ENCODE measurements around the gene B9D1. TPM values are rescaled to one million over a fixed set of nuclear protein-coding genes. Genes with fewer than 3 reads are reported as not detected.

The B9D1 gene
- total and polyA plus RNA-seq, 2 of the 13 experiments (the other 11 are each of a cell fraction or from before 2014, with no cell fraction given), result 27.7 to 31.1 TPM

DNA sequence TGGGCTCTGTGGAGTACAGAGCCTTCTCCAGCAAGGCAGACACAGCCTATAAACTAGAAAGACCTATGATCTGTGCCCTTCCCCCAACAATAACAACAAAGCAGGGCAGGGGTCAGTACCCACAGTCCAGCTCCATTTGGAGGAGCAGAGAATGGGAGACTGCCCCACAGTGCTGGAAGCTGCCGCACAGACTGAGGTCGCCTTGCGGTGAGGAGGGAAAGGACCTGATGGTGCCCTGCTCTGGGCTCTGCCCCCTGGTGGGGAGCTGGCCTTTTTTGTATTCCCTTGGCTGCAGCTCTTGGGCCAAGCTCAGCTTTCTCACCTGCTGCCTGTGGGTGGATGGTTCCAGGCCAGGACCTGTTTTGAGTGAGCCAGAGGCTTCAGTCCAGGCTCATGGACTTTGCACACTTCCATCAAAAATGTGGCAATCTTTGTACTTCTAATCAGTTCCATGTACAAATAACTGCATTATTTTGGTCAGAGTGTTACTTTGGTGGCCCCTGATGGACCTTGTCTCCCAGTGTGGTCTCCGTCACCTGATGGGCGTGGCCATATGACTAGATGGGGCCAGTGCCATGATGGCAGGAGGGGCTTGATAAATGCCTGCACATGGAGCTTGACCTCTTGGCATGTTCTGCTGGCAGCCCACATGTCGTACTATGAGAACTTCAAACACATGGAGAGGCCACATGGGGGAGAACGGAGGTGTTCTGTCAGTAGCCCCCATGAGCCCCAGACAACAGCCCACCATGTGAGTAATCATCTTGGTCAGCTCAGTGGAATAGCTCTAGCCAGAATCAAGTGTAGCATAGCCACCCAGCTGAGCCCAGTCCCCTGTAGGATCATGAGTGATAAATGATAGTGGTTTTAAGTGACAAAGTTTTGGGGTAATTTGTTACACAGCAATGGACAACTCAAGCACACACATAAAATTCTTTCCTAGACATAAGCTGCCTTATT lies 24.2 kb downstream of the B9D1 start (continued):
- TF ChIP-seq ZMYM4 (CRISPR knock-in tag; IDR thresholded peaks at IDR 0.05), result peak; percentile 74
- TF ChIP-seq SMYD3 (CRISPR knock-in tag; IDR thresholded peaks at IDR 0.05), result peak; percentile 83; the same call in 1 of the 2 replicates
- TF ChIP-seq, protein P1, sequence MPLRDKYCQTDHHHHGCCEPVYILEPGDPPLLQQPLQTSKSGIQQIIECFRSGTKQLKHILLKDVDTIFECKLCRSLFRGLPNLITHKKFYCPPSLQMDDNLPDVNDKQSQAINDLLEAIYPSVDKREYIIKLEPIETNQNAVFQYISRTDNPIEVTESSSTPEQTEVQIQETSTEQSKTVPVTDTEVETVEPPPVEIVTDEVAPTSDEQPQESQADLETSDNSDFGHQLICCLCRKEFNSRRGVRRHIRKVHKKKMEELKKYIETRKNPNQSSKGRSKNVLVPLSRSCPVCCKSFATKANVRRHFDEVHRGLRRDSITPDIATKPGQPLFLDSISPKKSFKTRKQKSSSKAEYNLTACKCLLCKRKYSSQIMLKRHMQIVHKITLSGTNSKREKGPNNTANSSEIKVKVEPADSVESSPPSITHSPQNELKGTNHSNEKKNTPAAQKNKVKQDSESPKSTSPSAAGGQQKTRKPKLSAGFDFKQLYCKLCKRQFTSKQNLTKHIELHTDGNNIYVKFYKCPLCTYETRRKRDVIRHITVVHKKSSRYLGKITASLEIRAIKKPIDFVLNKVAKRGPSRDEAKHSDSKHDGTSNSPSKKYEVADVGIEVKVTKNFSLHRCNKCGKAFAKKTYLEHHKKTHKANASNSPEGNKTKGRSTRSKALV (CRISPR knock-in tag; IDR thresholded peaks at IDR 0.05), result 0 out of 2 replicates have a peak, but pooled peaks have one; percentile 39
- TF ChIP-seq, protein P2, sequence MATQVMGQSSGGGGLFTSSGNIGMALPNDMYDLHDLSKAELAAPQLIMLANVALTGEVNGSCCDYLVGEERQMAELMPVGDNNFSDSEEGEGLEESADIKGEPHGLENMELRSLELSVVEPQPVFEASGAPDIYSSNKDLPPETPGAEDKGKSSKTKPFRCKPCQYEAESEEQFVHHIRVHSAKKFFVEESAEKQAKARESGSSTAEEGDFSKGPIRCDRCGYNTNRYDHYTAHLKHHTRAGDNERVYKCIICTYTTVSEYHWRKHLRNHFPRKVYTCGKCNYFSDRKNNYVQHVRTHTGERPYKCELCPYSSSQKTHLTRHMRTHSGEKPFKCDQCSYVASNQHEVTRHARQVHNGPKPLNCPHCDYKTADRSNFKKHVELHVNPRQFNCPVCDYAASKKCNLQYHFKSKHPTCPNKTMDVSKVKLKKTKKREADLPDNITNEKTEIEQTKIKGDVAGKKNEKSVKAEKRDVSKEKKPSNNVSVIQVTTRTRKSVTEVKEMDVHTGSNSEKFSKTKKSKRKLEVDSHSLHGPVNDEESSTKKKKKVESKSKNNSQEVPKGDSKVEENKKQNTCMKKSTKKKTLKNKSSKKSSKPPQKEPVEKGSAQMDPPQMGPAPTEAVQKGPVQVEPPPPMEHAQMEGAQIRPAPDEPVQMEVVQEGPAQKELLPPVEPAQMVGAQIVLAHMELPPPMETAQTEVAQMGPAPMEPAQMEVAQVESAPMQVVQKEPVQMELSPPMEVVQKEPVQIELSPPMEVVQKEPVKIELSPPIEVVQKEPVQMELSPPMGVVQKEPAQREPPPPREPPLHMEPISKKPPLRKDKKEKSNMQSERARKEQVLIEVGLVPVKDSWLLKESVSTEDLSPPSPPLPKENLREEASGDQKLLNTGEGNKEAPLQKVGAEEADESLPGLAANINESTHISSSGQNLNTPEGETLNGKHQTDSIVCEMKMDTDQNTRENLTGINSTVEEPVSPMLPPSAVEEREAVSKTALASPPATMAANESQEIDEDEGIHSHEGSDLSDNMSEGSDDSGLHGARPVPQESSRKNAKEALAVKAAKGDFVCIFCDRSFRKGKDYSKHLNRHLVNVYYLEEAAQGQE (IDR thresholded peaks at IDR 0.05; ENCODE audit: borderline replicate concordance in 1 of 2, low read depth in 1 of 2, low read length in 2 of 2), result peak in 1 of 2 experiments; percentile 31; a peak in 1 of 4 replicates
- no peak for TF ChIP-seq ADNP (CRISPR knock-in tag; IDR thresholded peaks at IDR 0.05)
- TF ChIP-seq HOXA7 (CRISPR knock-in tag; IDR thresholded peaks at IDR 0.05), result no peak
- TF ChIP-seq, protein P3, sequence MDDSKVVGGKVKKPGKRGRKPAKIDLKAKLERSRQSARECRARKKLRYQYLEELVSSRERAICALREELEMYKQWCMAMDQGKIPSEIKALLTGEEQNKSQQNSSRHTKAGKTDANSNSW (CRISPR knock-in tag; IDR thresholded peaks at IDR 0.05; ENCODE audit: borderline replicate concordance), result no peak
- TF ChIP-seq DR1 (CRISPR knock-in tag; IDR thresholded peaks at IDR 0.05), result peak; percentile 32; the same call in 1 of the 2 replicates
- no peak for TF ChIP-seq MLLT10 (CRISPR knock-in tag; IDR thresholded peaks at IDR 0.05)
- peak; percentile 67; the same call in 1 of the 2 replicates for TF ChIP-seq ZNF350 (CRISPR knock-in tag; IDR thresholded peaks at IDR 0.05; ENCODE audit: borderline replicate concordance, low read depth)
- TF ChIP-seq, protein P4, sequence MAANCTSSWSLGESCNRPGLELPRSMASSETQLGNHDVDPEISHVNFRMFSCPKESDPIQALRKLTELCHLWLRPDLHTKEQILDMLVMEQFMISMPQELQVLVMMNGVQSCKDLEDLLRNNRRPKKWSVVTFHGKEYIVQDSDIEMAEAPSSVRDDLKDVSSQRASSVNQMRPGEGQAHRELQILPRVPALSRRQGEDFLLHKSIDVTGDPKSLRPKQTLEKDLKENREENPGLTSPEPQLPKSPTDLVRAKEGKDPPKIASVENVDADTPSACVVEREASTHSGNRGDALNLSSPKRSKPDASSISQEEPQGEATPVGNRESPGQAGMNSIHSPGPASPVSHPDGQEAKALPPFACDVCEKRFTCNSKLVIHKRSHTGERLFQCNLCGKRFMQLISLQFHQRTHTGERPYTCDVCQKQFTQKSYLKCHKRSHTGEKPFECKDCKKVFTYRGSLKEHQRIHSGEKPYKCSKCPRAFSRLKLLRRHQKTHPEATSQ (CRISPR knock-in tag; IDR thresholded peaks at IDR 0.05; ENCODE audit: borderline replicate concordance), result no peak; the same call in 1 of the 2 replicates
- peak; percentile 78 for TF ChIP-seq ZNF501 (CRISPR knock-in tag; IDR thresholded peaks at IDR 0.05)
- TF ChIP-seq ZFAT (CRISPR knock-in tag; conservative IDR thresholded peaks at IDR 0.05), result no peak
- TF ChIP-seq BRCA1 (CRISPR knock-in tag; IDR thresholded peaks at IDR 0.05), result no peak
- peak; percentile 92 for TF ChIP-seq RXRB (CRISPR knock-in tag; IDR thresholded peaks at IDR 0.05; ENCODE audit: borderline replicate concordance)
- no peak for TF ChIP-seq ZNF256 (CRISPR knock-in tag; conservative IDR thresholded peaks at IDR 0.05)
- TF ChIP-seq, protein P5, sequence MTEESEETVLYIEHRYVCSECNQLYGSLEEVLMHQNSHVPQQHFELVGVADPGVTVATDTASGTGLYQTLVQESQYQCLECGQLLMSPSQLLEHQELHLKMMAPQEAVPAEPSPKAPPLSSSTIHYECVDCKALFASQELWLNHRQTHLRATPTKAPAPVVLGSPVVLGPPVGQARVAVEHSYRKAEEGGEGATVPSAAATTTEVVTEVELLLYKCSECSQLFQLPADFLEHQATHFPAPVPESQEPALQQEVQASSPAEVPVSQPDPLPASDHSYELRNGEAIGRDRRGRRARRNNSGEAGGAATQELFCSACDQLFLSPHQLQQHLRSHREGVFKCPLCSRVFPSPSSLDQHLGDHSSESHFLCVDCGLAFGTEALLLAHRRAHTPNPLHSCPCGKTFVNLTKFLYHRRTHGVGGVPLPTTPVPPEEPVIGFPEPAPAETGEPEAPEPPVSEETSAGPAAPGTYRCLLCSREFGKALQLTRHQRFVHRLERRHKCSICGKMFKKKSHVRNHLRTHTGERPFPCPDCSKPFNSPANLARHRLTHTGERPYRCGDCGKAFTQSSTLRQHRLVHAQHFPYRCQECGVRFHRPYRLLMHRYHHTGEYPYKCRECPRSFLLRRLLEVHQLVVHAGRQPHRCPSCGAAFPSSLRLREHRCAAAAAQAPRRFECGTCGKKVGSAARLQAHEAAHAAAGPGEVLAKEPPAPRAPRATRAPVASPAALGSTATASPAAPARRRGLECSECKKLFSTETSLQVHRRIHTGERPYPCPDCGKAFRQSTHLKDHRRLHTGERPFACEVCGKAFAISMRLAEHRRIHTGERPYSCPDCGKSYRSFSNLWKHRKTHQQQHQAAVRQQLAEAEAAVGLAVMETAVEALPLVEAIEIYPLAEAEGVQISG (CRISPR knock-in tag; IDR thresholded peaks at IDR 0.05), result peak; percentile 96
- TF ChIP-seq TP53 (CRISPR knock-in tag; conservative IDR thresholded peaks at IDR 0.05), result no peak; the same call in 1 of the 2 replicates
